ENCODE results near the gene ERAP2. TPM values are rescaled to one million over a fixed set of nuclear protein-coding genes. Genes with fewer than 3 reads are reported as not detected.

The ERAP2 gene
- total and polyA plus RNA-seq, 12 donors = 0.92 to 29.7 (median 5.5) TPM

DNA sequence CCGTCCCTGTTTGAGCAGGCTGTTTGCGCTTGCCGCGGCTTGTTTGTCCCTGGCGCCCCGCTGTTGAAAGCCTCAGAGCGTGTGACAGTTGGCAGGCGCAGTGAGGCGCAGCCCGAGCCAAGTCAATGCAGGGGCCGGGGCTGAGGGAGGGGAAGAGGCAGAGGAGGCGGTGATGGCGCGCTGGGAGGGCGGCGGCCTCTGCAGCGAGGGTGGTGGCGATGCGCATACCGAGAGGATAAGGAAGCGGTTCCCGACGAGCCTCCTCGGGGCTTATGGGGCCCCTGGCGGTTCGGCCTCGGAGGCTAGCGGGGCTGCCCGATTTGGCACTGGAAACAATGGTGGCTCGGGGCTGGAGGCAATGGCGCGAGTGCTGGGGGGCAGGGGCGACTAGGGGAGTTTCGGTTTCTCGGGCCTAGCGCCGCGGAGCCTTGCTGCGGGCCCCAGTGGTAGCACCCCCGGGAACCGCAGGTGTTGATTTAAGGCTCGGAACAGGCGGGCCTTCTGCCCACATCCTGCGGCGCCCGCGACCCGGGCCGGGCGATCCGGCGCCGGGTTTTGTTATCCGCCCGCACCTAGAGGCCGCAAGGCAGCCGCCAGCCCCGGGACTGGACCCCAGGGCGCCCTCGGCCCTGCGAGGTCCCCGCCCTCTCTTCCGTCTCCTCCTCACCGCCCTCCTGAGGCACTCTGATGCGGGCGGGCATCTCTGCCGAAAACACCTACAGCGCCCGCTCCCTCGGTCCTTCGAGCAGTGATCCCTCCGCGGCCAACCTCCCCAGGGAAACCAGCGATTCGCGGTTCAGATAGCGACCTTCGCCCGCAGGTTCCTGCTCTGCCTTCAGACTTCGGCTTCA lies 58.6 kb downstream of the ERAP2 start:
- intact Hi-C loops (cut with DNase I) = loop anchor here in 7 of 10 donors (5.0 to 10.0 kb wide), 7 partner anchors 37 to 130 kb away; partner anchors contain the start of genes ERAP2 (in 4 of the 7) and ERAP1 (in 2 of the 7)
- peak; percentile 86 to 95 (median 91) for ATAC-seq
- peaks cover 0 to 61% (median 40%) of the 10 kb centered on the region in 9 donors for H3K4me1 ChIP-seq
- H3K9me3 ChIP-seq = no peaks in the 10 kb centered on the region
- no peaks in the 10 kb centered on the region for H3K27me3 ChIP-seq
- peak; percentile 91 to 93 for DNase-seq
- peak overlapping the region; percentile 73 to 93 (median 88) for H3K4me3 ChIP-seq
- TF ChIP-seq, protein P1, sequence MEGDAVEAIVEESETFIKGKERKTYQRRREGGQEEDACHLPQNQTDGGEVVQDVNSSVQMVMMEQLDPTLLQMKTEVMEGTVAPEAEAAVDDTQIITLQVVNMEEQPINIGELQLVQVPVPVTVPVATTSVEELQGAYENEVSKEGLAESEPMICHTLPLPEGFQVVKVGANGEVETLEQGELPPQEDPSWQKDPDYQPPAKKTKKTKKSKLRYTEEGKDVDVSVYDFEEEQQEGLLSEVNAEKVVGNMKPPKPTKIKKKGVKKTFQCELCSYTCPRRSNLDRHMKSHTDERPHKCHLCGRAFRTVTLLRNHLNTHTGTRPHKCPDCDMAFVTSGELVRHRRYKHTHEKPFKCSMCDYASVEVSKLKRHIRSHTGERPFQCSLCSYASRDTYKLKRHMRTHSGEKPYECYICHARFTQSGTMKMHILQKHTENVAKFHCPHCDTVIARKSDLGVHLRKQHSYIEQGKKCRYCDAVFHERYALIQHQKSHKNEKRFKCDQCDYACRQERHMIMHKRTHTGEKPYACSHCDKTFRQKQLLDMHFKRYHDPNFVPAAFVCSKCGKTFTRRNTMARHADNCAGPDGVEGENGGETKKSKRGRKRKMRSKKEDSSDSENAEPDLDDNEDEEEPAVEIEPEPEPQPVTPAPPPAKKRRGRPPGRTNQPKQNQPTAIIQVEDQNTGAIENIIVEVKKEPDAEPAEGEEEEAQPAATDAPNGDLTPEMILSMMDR (IDR thresholded peaks at IDR 0.05) = peak in 3 of 9 donors; percentile 2 to 27 (median 16)
- H3K36me3 ChIP-seq = no peaks in the 10 kb centered on the region
- H3K27ac ChIP-seq = peak overlapping the region; percentile 94 to 99 (median 97)
- WGBS, 2 donors = 0 to 1% methylated on average over 80 of the region's 80 CpGs

DNA sequence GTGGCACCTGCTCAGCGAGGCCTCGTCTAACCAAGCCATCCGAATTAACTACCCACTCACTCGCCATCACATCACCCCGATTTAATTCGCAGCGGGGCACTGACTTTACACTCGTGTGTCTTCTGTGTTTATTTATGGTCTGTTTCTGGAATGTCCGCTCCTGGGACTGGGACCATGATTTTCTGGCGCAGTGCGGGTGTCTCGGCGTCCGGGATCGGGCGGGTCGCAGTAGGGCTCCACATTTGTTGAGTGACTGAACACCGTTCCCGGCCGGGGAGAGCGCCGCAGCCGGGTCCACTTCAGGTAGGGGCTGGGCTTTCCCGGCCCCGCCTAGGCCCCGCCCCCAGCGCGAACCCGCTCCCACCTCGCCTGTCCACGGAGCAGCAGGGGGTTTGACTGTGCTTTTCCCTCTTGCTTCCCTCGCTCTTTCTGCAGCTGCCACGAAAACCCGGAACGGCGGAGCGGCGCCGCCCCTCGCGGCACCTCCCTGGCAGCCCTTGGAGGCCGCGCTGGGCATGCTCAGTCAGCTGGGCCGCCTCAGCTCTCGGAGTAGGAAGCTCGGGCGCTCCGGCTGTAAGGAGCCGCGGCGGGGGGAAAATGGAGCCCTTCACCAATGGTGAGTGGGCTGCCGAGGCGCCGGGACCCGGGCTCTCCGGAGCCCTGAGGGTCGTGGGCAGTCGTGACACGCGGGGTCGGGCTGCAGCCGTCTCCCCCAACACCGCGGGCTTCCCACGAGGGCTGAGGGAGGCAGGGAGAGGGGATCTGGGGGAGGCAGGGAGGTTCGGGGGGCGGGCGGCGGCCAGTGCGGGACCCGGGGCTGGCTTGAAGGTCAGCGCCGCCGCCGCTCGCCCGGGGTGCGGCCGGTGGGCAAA lies 59.5 kb downstream of the ERAP2 start, which contains the start of gene LNPEP:
TSS of gene LNPEP (plus strand) at position 522 of the 872 bp plus-strand sequence. CDS start at position 598, 76 bp downstream.
- H3K9me3 ChIP-seq = no peaks in the 10 kb centered on the region
- TF ChIP-seq, protein P1 (IDR thresholded peaks at IDR 0.05) = no peak
- intact Hi-C loops (cut with DNase I) = loop anchor here in 6 of 10 donors (5.0 to 10.0 kb wide), 7 partner anchors 37 to 131 kb away; partner anchors contain the start of genes ERAP2 (in 3 of the 6) and ERAP1 (in 2 of the 6)
- DNase-seq (peak; percentile 96), ATAC-seq (peak; percentile 86 to 95 (median 92))
- peaks cover 0 to 67% (median 40%) of the 10 kb centered on the region in 9 donors for H3K4me1 ChIP-seq
- H3K4me3 ChIP-seq = peak within 1 kb of the TSS; percentile 73 to 93 (median 88)
- no peaks in the 10 kb centered on the region for H3K36me3 ChIP-seq
- H3K27ac ChIP-seq = peak within 1 kb of the TSS; percentile 94 to 99 (median 97)
- whole genome bisulfite sequencing, 2 donors = 1% methylated on average over 68 to 79 of the region's 79 CpGs
- no peaks in the 10 kb centered on the region for H3K27me3 ChIP-seq

DNA sequence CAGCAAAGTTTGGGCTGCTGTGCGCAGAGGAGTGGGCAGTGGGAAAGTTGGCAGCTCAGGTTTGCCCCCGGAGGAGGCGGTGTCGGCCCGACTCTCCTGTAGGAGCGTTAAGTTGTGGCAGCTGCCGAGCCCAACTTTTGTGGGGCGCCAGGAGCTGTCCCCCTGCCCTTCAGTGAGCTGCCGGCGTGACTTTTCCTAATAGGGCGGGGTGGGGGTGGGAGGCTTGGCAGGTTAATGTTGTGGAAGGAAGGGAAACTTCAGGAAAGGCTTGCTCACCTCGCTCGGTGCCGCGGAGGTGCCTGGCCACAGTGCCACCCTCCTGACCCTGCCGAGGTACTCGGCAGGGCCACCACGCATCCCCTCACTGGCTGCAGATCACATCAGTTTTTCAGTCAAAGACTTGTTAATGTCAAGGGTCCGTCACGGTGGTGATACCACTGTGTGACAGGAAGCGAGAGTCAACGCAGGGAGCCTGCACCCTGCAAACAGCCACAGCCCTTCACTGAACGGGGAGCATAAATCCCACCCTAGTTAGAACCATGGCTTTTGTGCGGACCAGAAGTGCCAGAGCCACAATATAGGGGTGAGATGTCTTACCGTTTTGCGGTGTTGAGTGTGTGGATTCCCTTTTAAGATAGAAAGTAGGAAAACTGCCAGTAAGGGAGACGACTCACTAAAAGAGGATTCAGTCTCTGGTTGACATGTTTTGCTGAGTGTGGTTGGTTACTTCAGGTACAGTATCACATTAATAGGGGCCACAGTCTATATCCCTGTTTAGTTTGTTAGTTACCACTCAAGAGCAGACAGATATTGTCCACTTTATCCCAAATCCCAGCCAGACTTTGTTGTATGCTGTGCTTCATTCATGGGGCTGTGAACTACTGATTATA lies 60.4 kb downstream of the ERAP2 start:
- H3K27me3 ChIP-seq = no peaks in the 10 kb centered on the region
- intact Hi-C loops (cut with DNase I) = loop anchor here in 6 of 10 donors (5.0 to 10.0 kb wide), 7 partner anchors 36 to 132 kb away; partner anchors contain the start of genes ERAP2 (in 3 of the 6) and ERAP1 (in 2 of the 6)
- ATAC-seq (peak in 2 of 8 donors; percentile 1 to 8), DNase-seq (peak; percentile 27 to 37)
- 0 to 1% methylated on average over 26 to 27 of the region's 27 CpGs for WGBS, 2 donors
- H3K9me3 ChIP-seq = no peaks in the 10 kb centered on the region
- H3K4me1 ChIP-seq = peaks cover 0 to 67% (median 40%) of the 10 kb centered on the region in 9 donors
- H3K36me3 ChIP-seq = no peaks in the 10 kb centered on the region
- H3K4me3 ChIP-seq = peak overlapping the region; percentile 73 to 93 (median 88)
- TF ChIP-seq, protein P1 (IDR thresholded peaks at IDR 0.05) = no peak
- H3K27ac ChIP-seq = peak overlapping the region; percentile 94 to 99 (median 97)

All from heart right ventricle (tissue), 16 donors.